Prostate gland (tissue), 2 donors: ENCODE results near the gene ATG5. TPM values are rescaled to one million over a fixed set of nuclear protein-coding genes. Genes with fewer than 3 reads are reported as not detected.

Source experiments
- DNase-seq: peaks from one replicate; pipeline ENCODE4 v3.0.0-alpha.2; 2019; ENCODE audit warnings: low spot score
- H3K27ac ChIP-seq, 2 donors: fragments of 200-600 bp; sonication (generic); 2 replicates each; pipeline ENCODE4 v1.5.1; 2017 to 2019
- H3K27me3 ChIP-seq: fragments of 200-600 bp; sonication (generic); replicated peaks from 2 replicates; pipeline ENCODE4 v1.5.1; 2019; ENCODE audit not compliant: insufficient read depth
- H3K36me3 ChIP-seq, 2 donors: fragments of 200-600 bp; sonication (generic); 1 replicate in 1 of 2; 2 replicates in 1 of 2; pipeline versions ENCODE4 v1.5.1 to v1.8.1; 2017 to 2019
- H3K4me1 ChIP-seq: fragments of 200-600 bp; sonication (generic); replicated peaks from 2 replicates; pipeline ENCODE4 v1.5.1; 2019
- H3K4me3 ChIP-seq, 2 donors: fragments of 200-600 bp; sonication (generic); 2 replicates each; pipeline ENCODE4 v1.5.1; 2017 to 2019
- H3K9me3 ChIP-seq: fragments of 200-600 bp; sonication (generic); 2 replicates; pipeline ENCODE4 v1.5.1; 2017
- CTCF ChIP-seq, 4 experiments: fragments of 200-600 bp in 2 of 4; fragments of 450-650 bp in 2 of 4; sonication (generic) in 2 of 4; IDR thresholded peaks; 1 replicate in 3 of 4; 2 replicates in 1 of 4; pipeline ENCODE4 v1.5.1; 2016 to 2019; ENCODE audit warnings: antibody characterized with exemption in 4 of 4, mild to moderate bottlenecking in 2 of 4, moderate library complexity in 2 of 4
- POLR2A ChIP-seq: fragments of 450-650 bp; IDR thresholded peaks from one replicate; pipeline ENCODE4 v1.6.1; 2016; ENCODE audit warnings: antibody characterized with exemption, mild to moderate bottlenecking
- POLR2AphosphoS5 ChIP-seq: sonication (generic); formaldehyde crosslinking; IDR thresholded peaks from one replicate; pipeline ENCODE4 v1.6.1; 2017; ENCODE audit warnings: antibody characterized with exemption
- WGBS: methylation state at CpG from one replicate; pipeline ENCODE4 v1.1.5; 2018; 5-methylcytosine and 5-hydroxymethylcytosine counted together
- intact Hi-C: fragments of 100-400 bp; cut with DNase I; formaldehyde crosslinking; loops from one replicate; pipeline ENCODE4 v1.14.2; 2022
- total RNA-seq, 2 donors: library from RNA; depleted of rRNA; stranded (reverse); fragments of >200 nt; gene quantifications; one replicate each; pipeline ENCODE4 v1.1.0, GENCODE V29; 2016

ATG5 gene
- total RNA-seq, 2 donors from 2014 or later, result 31.9 to 34.3 TPM

DNA sequence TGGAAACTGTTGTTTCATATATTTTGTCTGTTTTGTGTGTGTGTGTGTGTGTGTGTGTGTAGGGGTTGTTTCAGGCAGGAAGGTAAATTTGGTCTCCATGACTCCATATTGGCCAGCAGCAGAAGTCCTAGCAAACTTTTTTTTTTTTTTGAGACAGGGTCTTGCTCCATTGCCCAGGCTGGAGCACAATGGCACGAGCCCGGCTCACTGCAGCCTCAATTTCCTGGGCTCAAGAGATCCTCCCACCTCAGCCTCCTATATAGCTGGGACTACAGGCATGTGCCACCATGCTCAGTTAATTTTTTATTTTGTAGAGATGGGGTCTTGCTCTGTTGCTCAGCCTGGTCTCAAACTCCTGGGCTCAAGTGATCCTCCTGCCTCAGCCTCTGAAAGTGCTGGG, 163.7 kb downstream of the ATG5 start:
- H3K27me3 ChIP-seq, result no peaks in the 10 kb centered on the region
- H3K4me3 ChIP-seq, result no peak overlapping the region
- TF ChIP-seq POLR2AphosphoS5 (no peak), CTCF (IDR thresholded peaks at IDR 0.05) (no peak), POLR2A (no peak)
- WGBS, result 100% methylated on average over 2 of the region's 2 CpGs
- intact Hi-C loops, result no loop called here
- no peaks in the 10 kb centered on the region for H3K36me3 ChIP-seq
- H3K9me3 ChIP-seq, result no peaks in the 10 kb centered on the region
- no peaks in the 10 kb centered on the region for H3K4me1 ChIP-seq
- H3K27ac ChIP-seq, result no peak overlapping the region
- DNase-seq, result no peak

GRCh38 chr6:106161311-106161874, 164.2 kb downstream of the ATG5 start:
- DNase-seq, result no peak
- no peaks in the 10 kb centered on the region for H3K36me3 ChIP-seq
- WGBS, result 96% methylated on average over 3 of the region's 3 CpGs

GRCh38 chr6:106160189-106160588, 165.4 kb downstream of the ATG5 start:
- Histone ChIP-seq H3K27ac (no peak overlapping the region), H3K9me3 (no peaks in the 10 kb centered on the region), H3K36me3 (no peaks in the 10 kb centered on the region), H3K4me3 (no peak overlapping the region), H3K4me1 (no peaks in the 10 kb centered on the region), H3K27me3 (no peaks in the 10 kb centered on the region)
- DNase-seq, result no peak
- 74% methylated on average over 3 of the region's 3 CpGs for WGBS
- intact Hi-C loops, result no loop called here
- TF ChIP-seq CTCF (IDR thresholded peaks at IDR 0.05) (no peak), POLR2A (no peak), POLR2AphosphoS5 (no peak)

More at GRCh38 chr6:106161311-106161874, 164.2 kb downstream of the ATG5 start:
- intact Hi-C loops, result no loop called here
- no peak overlapping the region for H3K4me3 ChIP-seq
- H3K4me1 ChIP-seq, result no peaks in the 10 kb centered on the region
- TF ChIP-seq CTCF (IDR thresholded peaks at IDR 0.05) (no peak), POLR2A (no peak), POLR2AphosphoS5 (no peak)
- H3K9me3 ChIP-seq, result no peaks in the 10 kb centered on the region
- no peak overlapping the region for H3K27ac ChIP-seq
- H3K27me3 ChIP-seq, result no peaks in the 10 kb centered on the region

- Histone ChIP-seq H3K27me3 (no peaks in the 10 kb centered on the region), H3K4me3 (no peak overlapping the region), H3K4me1 (no peaks in the 10 kb centered on the region), H3K36me3 (no peaks in the 10 kb centered on the region), H3K9me3 (no peaks in the 10 kb centered on the region), H3K27ac (no peak overlapping the region)
- no peak for DNase-seq
- TF ChIP-seq POLR2AphosphoS5, result no peak
- TF ChIP-seq CTCF (IDR thresholded peaks at IDR 0.05), result no peak
- TF ChIP-seq POLR2A, result no peak
- WGBS, result 85% methylated on average over 5 of the region's 5 CpGs
- intact Hi-C loops, result no loop called here
These were observed 166.0 kb downstream of the ATG5 start for GRCh38 chr6:106159531-106159940.

DNA sequence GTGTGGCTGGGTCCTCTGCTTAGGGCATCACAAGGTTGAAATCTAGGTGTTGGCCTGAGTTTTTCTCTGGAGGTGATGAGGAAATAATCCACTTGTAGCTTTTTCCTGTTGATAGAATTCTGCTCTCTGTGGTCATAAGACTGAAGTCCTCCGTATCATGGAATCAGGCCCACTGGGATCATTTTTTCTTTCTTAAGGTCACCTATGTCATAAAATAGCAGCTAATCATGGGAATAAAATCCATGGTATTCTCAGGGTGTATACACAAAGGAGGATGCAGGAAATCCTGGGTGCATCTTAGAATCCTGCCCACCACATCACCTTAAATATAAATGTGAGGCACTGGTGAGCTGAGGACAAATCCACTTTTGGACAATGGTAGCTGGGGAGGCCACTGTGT, 166.7 kb downstream of the ATG5 start:
- TF ChIP-seq POLR2A (no peak), POLR2AphosphoS5 (no peak), CTCF (IDR thresholded peaks at IDR 0.05) (no peak)
- WGBS, result 43% methylated on average over 1 of the region's 1 CpG
- intact Hi-C loops, result no loop called here
- no peak for DNase-seq
- no peaks in the 10 kb centered on the region for H3K36me3 ChIP-seq
- H3K4me1 ChIP-seq, result no peaks in the 10 kb centered on the region
- H3K27ac ChIP-seq, result no peak overlapping the region
- H3K9me3 ChIP-seq, result no peaks in the 10 kb centered on the region
- H3K27me3 ChIP-seq, result no peaks in the 10 kb centered on the region
- H3K4me3 ChIP-seq, result no peak overlapping the region
